Activated T-helper 17 cell treated with anti-CD3 and anti-CD28 coated beads, Interleukin-2, amount 50 U/mL, for 72 hours (primary cell): Measurements from ENCODE around the gene HTR3A. TPM values are rescaled to one million over a fixed set of nuclear protein-coding genes. Genes with fewer than 3 reads are reported as not detected.

Experiments used
- ATAC-seq: fragments of 150-1000 bp; cut with Tn5 transposase; replicated peaks from 2 replicates; pipeline ENCODE4 v1.10.0; 2021; ENCODE audit warnings: mild to moderate bottlenecking, moderate library complexity
- H3K27ac Mint-ChIP-seq: one replicate; pipeline ENCODE4 v1.8.0; 2022; ENCODE audit warnings: mixed read lengths
- H3K27me3 Mint-ChIP-seq: one replicate; pipeline ENCODE4 v1.8.0; 2022; ENCODE audit warnings: mixed read lengths
- H3K36me3 Mint-ChIP-seq: one replicate; pipeline ENCODE4 v1.8.0; 2022; ENCODE audit warnings: low read depth, mild to moderate bottlenecking, mixed read lengths
- H3K4me1 Mint-ChIP-seq: one replicate; pipeline ENCODE4 v1.8.0; 2022; ENCODE audit warnings: mixed read lengths
- H3K4me3 Mint-ChIP-seq: one replicate; pipeline ENCODE4 v1.8.0; 2022; ENCODE audit warnings: mild to moderate bottlenecking, mixed read lengths
- H3K9me3 Mint-ChIP-seq: one replicate; pipeline ENCODE4 v1.8.0; 2022; ENCODE audit warnings: mixed read lengths
- total RNA-seq, 2 donors: library from RNA; stranded (reverse); gene quantifications; one replicate each; pipeline ENCODE4 v1.2.3, GENCODE V29; 2022

Gene HTR3A
- total RNA-seq, 2 donors from 2014 or later = not detected

- no peaks in the 10 kb centered on the region for H3K9me3 Mint-ChIP-seq
- H3K4me1 Mint-ChIP-seq = no peaks in the 10 kb centered on the region
- peaks cover 28% of the 10 kb centered on the region for H3K27me3 Mint-ChIP-seq
- H3K4me3 Mint-ChIP-seq = no peak overlapping the region
- H3K36me3 Mint-ChIP-seq = no peaks in the 10 kb centered on the region
- no peak for ATAC-seq
- no peak overlapping the region for H3K27ac Mint-ChIP-seq
Observed at GRCh38 chr11:113954235-113954634, 20.7 kb upstream of the HTR3A start.

- Mint-ChIP-seq H3K4me1 (no peaks in the 10 kb centered on the region), H3K4me3 (no peak overlapping the region), H3K9me3 (no peaks in the 10 kb centered on the region), H3K36me3 (no peaks in the 10 kb centered on the region), H3K27ac (no peak overlapping the region), H3K27me3 (peaks cover 16% of the 10 kb centered on the region)
- no peak for ATAC-seq
Observed at GRCh38 chr11:113956986-113957385, 17.9 kb upstream of the HTR3A start.

GRCh38 chr11:113960702-113961330 is 14.1 kb upstream of the HTR3A start:
- no peaks in the 10 kb centered on the region for H3K9me3 Mint-ChIP-seq
- no peak overlapping the region for H3K27ac Mint-ChIP-seq
- H3K4me1 Mint-ChIP-seq = no peaks in the 10 kb centered on the region
- H3K36me3 Mint-ChIP-seq = no peaks in the 10 kb centered on the region
- no peak for ATAC-seq
- peaks cover 6% of the 10 kb centered on the region for H3K27me3 Mint-ChIP-seq
- no peak overlapping the region for H3K4me3 Mint-ChIP-seq

GRCh38 chr11:113967361-113967760 is 7.5 kb upstream of the HTR3A start:
- Mint-ChIP-seq H3K4me3 (no peak overlapping the region), H3K27me3 (peaks cover 10% of the 10 kb centered on the region), H3K4me1 (no peaks in the 10 kb centered on the region), H3K27ac (no peak overlapping the region), H3K36me3 (no peaks in the 10 kb centered on the region), H3K9me3 (no peaks in the 10 kb centered on the region)
- no peak for ATAC-seq

- no peak overlapping the region for H3K4me3 Mint-ChIP-seq
- H3K36me3 Mint-ChIP-seq = no peaks in the 10 kb centered on the region
- no peak for ATAC-seq
- H3K4me1 Mint-ChIP-seq = no peaks in the 10 kb centered on the region
- H3K27ac Mint-ChIP-seq = no peak overlapping the region
- no peaks in the 10 kb centered on the region for H3K9me3 Mint-ChIP-seq
- peaks cover 12% of the 10 kb centered on the region for H3K27me3 Mint-ChIP-seq
Observed at GRCh38 chr11:113971506-113972195, 3.3 kb upstream of the HTR3A start.

- no peak for ATAC-seq
- H3K27ac Mint-ChIP-seq = no peak overlapping the region
- H3K9me3 Mint-ChIP-seq = no peaks in the 10 kb centered on the region
- H3K36me3 Mint-ChIP-seq = no peaks in the 10 kb centered on the region
- no peaks in the 10 kb centered on the region for H3K4me1 Mint-ChIP-seq
- H3K4me3 Mint-ChIP-seq = no peak overlapping the region
- peaks cover 22% of the 10 kb centered on the region for H3K27me3 Mint-ChIP-seq
Observed at GRCh38 chr11:113977071-113977490, 2.2 kb downstream of the HTR3A start.

GRCh38 chr11:113977701-113978100 is 2.8 kb downstream of the HTR3A start:
- H3K27me3 Mint-ChIP-seq = peaks cover 18% of the 10 kb centered on the region
- H3K27ac Mint-ChIP-seq = no peak overlapping the region
- H3K4me1 Mint-ChIP-seq = no peaks in the 10 kb centered on the region
- no peak for ATAC-seq
- no peak overlapping the region for H3K4me3 Mint-ChIP-seq
- H3K9me3 Mint-ChIP-seq = no peaks in the 10 kb centered on the region
- no peaks in the 10 kb centered on the region for H3K36me3 Mint-ChIP-seq

- no peak overlapping the region for H3K4me3 Mint-ChIP-seq
- no peaks in the 10 kb centered on the region for H3K36me3 Mint-ChIP-seq
- H3K4me1 Mint-ChIP-seq = no peaks in the 10 kb centered on the region
- no peak for ATAC-seq
- H3K27ac Mint-ChIP-seq = no peak overlapping the region
- peaks cover 30% of the 10 kb centered on the region for H3K27me3 Mint-ChIP-seq
- H3K9me3 Mint-ChIP-seq = no peaks in the 10 kb centered on the region
Observed at GRCh38 chr11:113979431-113979830, 4.5 kb downstream of the HTR3A start.

GRCh38 chr11:113980785-113981184 is 5.9 kb downstream of the HTR3A start:
- no peak for ATAC-seq
- H3K4me3 Mint-ChIP-seq = no peak overlapping the region
- H3K27me3 Mint-ChIP-seq = peaks cover 38% of the 10 kb centered on the region
- no peaks in the 10 kb centered on the region for H3K9me3 Mint-ChIP-seq
- no peak overlapping the region for H3K27ac Mint-ChIP-seq
- no peaks in the 10 kb centered on the region for H3K36me3 Mint-ChIP-seq
- no peaks in the 10 kb centered on the region for H3K4me1 Mint-ChIP-seq

GRCh38 chr11:113982306-113982705 is 7.4 kb downstream of the HTR3A start:
- no peaks in the 10 kb centered on the region for H3K4me1 Mint-ChIP-seq
- H3K9me3 Mint-ChIP-seq = no peaks in the 10 kb centered on the region
- peaks cover 40% of the 10 kb centered on the region for H3K27me3 Mint-ChIP-seq
- H3K36me3 Mint-ChIP-seq = no peaks in the 10 kb centered on the region
- H3K4me3 Mint-ChIP-seq = no peak overlapping the region
- no peak for ATAC-seq
- no peak overlapping the region for H3K27ac Mint-ChIP-seq

- H3K4me3 Mint-ChIP-seq = no peak overlapping the region
- peaks cover 37% of the 10 kb centered on the region for H3K27me3 Mint-ChIP-seq
- no peaks in the 10 kb centered on the region for H3K4me1 Mint-ChIP-seq
Observed at GRCh38 chr11:113984781-113985180, 9.9 kb downstream of the HTR3A start.

GRCh38 chr11:113985906-113986305 is 11.0 kb downstream of the HTR3A start:
- no peaks in the 10 kb centered on the region for H3K4me1 Mint-ChIP-seq
- no peak for ATAC-seq
- no peak overlapping the region for H3K27ac Mint-ChIP-seq
- H3K27me3 Mint-ChIP-seq = peaks cover 36% of the 10 kb centered on the region
- H3K4me3 Mint-ChIP-seq = no peak overlapping the region
- no peaks in the 10 kb centered on the region for H3K36me3 Mint-ChIP-seq
- no peaks in the 10 kb centered on the region for H3K9me3 Mint-ChIP-seq

More at GRCh38 chr11:113984781-113985180, 9.9 kb downstream of the HTR3A start:
- H3K27ac Mint-ChIP-seq = no peak overlapping the region
- H3K9me3 Mint-ChIP-seq = no peaks in the 10 kb centered on the region
- no peak for ATAC-seq
- H3K36me3 Mint-ChIP-seq = no peaks in the 10 kb centered on the region

GRCh38 chr11:113986351-113987140 is 11.6 kb downstream of the HTR3A start:
- Mint-ChIP-seq H3K27me3 (peaks cover 40% of the 10 kb centered on the region), H3K36me3 (no peaks in the 10 kb centered on the region), H3K4me3 (no peak overlapping the region), H3K27ac (no peak overlapping the region), H3K9me3 (no peaks in the 10 kb centered on the region), H3K4me1 (no peaks in the 10 kb centered on the region)
- ATAC-seq = no peak

- no peak for ATAC-seq
Observed at GRCh38 chr11:113989381-113989780, 14.5 kb downstream of the HTR3A start.

GRCh38 chr11:113989916-113990315 is 15.0 kb downstream of the HTR3A start:
- H3K36me3 Mint-ChIP-seq = no peaks in the 10 kb centered on the region
- no peak for ATAC-seq
- H3K9me3 Mint-ChIP-seq = no peaks in the 10 kb centered on the region
- H3K27me3 Mint-ChIP-seq = peaks cover 35% of the 10 kb centered on the region
- no peak overlapping the region for H3K27ac Mint-ChIP-seq
- H3K4me1 Mint-ChIP-seq = no peaks in the 10 kb centered on the region
- no peak overlapping the region for H3K4me3 Mint-ChIP-seq

More at GRCh38 chr11:113989381-113989780, 14.5 kb downstream of the HTR3A start:
- Mint-ChIP-seq H3K36me3 (no peaks in the 10 kb centered on the region), H3K27ac (no peak overlapping the region), H3K4me3 (no peak overlapping the region), H3K9me3 (no peaks in the 10 kb centered on the region), H3K27me3 (peaks cover 37% of the 10 kb centered on the region), H3K4me1 (no peaks in the 10 kb centered on the region)
